ENCODE results near the gene AMPH.
"Not testable (repeated sequence)": the region's sequence is repeated elsewhere in the genome, so short reads cannot be mapped to it uniquely, and the experiment has no call there.

The AMPH gene

GRCh38 chr7:38368191-38368605, 263.0 kb downstream of the AMPH start:
- Histone ChIP-seq H3K27ac (ENCODE audit: insufficient read depth, low read length, poor library complexity, severe bottlenecking) (peak overlapping the region; percentile 67), H3K4me1 (ENCODE audit: control insufficient read depth, insufficient read depth, low read length, poor library complexity, severe bottlenecking) (peaks cover 37% of the 10 kb centered on the region), H3K36me3 (ENCODE audit: control insufficient read depth, insufficient read depth, low read length) (peaks cover 1% of the 10 kb centered on the region), H3K9me3 (ENCODE audit: control insufficient read depth, low read length) (no peaks in the 10 kb centered on the region), H3K4me3 (ENCODE audit: insufficient read depth, low read depth, low read length, poor library complexity, severe bottlenecking) (no peak overlapping the region), H3K27me3 (replicated peaks; ENCODE audit: control insufficient read depth, insufficient read depth, low read length, poor library complexity, severe bottlenecking) (no peaks in the 10 kb centered on the region)
- DNase-seq, result peak; percentile 59 to 77 (median 67)

- Histone ChIP-seq H3K36me3 (ENCODE audit: control insufficient read depth, insufficient read depth, low read length) (no peaks in the 10 kb centered on the region), H3K27ac (ENCODE audit: insufficient read depth, low read length, poor library complexity, severe bottlenecking) (peak overlapping the region; percentile 67), H3K27me3 (replicated peaks; ENCODE audit: control insufficient read depth, insufficient read depth, low read length, poor library complexity, severe bottlenecking) (no peaks in the 10 kb centered on the region), H3K9me3 (ENCODE audit: control insufficient read depth, low read length) (no peaks in the 10 kb centered on the region), H3K4me3 (ENCODE audit: insufficient read depth, low read depth, low read length, poor library complexity, severe bottlenecking) (peak overlapping the region; percentile 10), H3K4me1 (ENCODE audit: control insufficient read depth, insufficient read depth, low read length, poor library complexity, severe bottlenecking) (peaks cover 38% of the 10 kb centered on the region)
- no peak for DNase-seq
Observed at GRCh38 chr7:38367301-38367890, 263.8 kb downstream of the AMPH start.

GRCh38 chr7:38363379-38363778, 267.8 kb downstream of the AMPH start:
- not testable (repeated sequence) for H3K36me3 ChIP-seq (ENCODE audit: control insufficient read depth, insufficient read depth, low read length); H3K9me3 ChIP-seq (ENCODE audit: control insufficient read depth, low read length); H3K27me3 ChIP-seq (replicated peaks; ENCODE audit: control insufficient read depth, insufficient read depth, low read length, poor library complexity, severe bottlenecking)
- DNase-seq, result peak; percentile 57 to 66 (median 58)
- peak overlapping the region; percentile 20 for H3K4me3 ChIP-seq (ENCODE audit: insufficient read depth, low read depth, low read length, poor library complexity, severe bottlenecking)
- H3K4me1 ChIP-seq (ENCODE audit: control insufficient read depth, insufficient read depth, low read length, poor library complexity, severe bottlenecking), result peaks cover 19% of the 10 kb centered on the region
- peak overlapping the region; percentile 57 for H3K27ac ChIP-seq (ENCODE audit: insufficient read depth, low read length, poor library complexity, severe bottlenecking)

GRCh38 chr7:38362611-38363237, 268.4 kb downstream of the AMPH start:
- Histone ChIP-seq H3K27ac (ENCODE audit: insufficient read depth, low read length, poor library complexity, severe bottlenecking) (peak overlapping the region; percentile 73), H3K4me1 (ENCODE audit: control insufficient read depth, insufficient read depth, low read length, poor library complexity, severe bottlenecking) (peaks cover 12% of the 10 kb centered on the region), H3K4me3 (ENCODE audit: insufficient read depth, low read depth, low read length, poor library complexity, severe bottlenecking) (peak overlapping the region; percentile 25)
- DNase-seq; H3K36me3 ChIP-seq (ENCODE audit: control insufficient read depth, insufficient read depth, low read length); H3K9me3 ChIP-seq (ENCODE audit: control insufficient read depth, low read length); H3K27me3 ChIP-seq (replicated peaks; ENCODE audit: control insufficient read depth, insufficient read depth, low read length, poor library complexity, severe bottlenecking): not testable (repeated sequence)

GRCh38 chr7:38360776-38361175, 270.4 kb downstream of the AMPH start:
- Histone ChIP-seq H3K9me3 (ENCODE audit: control insufficient read depth, low read length) (no peaks in the 10 kb centered on the region), H3K27me3 (replicated peaks; ENCODE audit: control insufficient read depth, insufficient read depth, low read length, poor library complexity, severe bottlenecking) (no peaks in the 10 kb centered on the region), H3K36me3 (ENCODE audit: control insufficient read depth, insufficient read depth, low read length) (no peaks in the 10 kb centered on the region), H3K4me3 (ENCODE audit: insufficient read depth, low read depth, low read length, poor library complexity, severe bottlenecking) (no peak overlapping the region), H3K27ac (ENCODE audit: insufficient read depth, low read length, poor library complexity, severe bottlenecking) (peak overlapping the region; percentile 18), H3K4me1 (ENCODE audit: control insufficient read depth, insufficient read depth, low read length, poor library complexity, severe bottlenecking) (peaks cover 5% of the 10 kb centered on the region)
- DNase-seq, result no peak

- not testable (repeated sequence) for H3K27me3 ChIP-seq (replicated peaks; ENCODE audit: control insufficient read depth, insufficient read depth, low read length, poor library complexity, severe bottlenecking); H3K36me3 ChIP-seq (ENCODE audit: control insufficient read depth, insufficient read depth, low read length); H3K9me3 ChIP-seq (ENCODE audit: control insufficient read depth, low read length); H3K4me1 ChIP-seq (ENCODE audit: control insufficient read depth, insufficient read depth, low read length, poor library complexity, severe bottlenecking)
- H3K27ac ChIP-seq (ENCODE audit: insufficient read depth, low read length, poor library complexity, severe bottlenecking), result peak overlapping the region; percentile 84
- peak; percentile 62 to 71 (median 68) for DNase-seq
- peak overlapping the region; percentile 39 for H3K4me3 ChIP-seq (ENCODE audit: insufficient read depth, low read depth, low read length, poor library complexity, severe bottlenecking)
Observed at GRCh38 chr7:38359071-38359601, 272.0 kb downstream of the AMPH start.

- Histone ChIP-seq H3K27ac (ENCODE audit: insufficient read depth, low read length, poor library complexity, severe bottlenecking) (peak overlapping the region; percentile 84), H3K4me3 (ENCODE audit: insufficient read depth, low read depth, low read length, poor library complexity, severe bottlenecking) (peak overlapping the region; percentile 35)
- not testable (repeated sequence) for H3K27me3 ChIP-seq (replicated peaks; ENCODE audit: control insufficient read depth, insufficient read depth, low read length, poor library complexity, severe bottlenecking); H3K36me3 ChIP-seq (ENCODE audit: control insufficient read depth, insufficient read depth, low read length); DNase-seq; H3K9me3 ChIP-seq (ENCODE audit: control insufficient read depth, low read length); H3K4me1 ChIP-seq (ENCODE audit: control insufficient read depth, insufficient read depth, low read length, poor library complexity, severe bottlenecking)
Observed at GRCh38 chr7:38358273-38358831, 272.8 kb downstream of the AMPH start.

GRCh38 chr7:38354271-38354851, 276.8 kb downstream of the AMPH start:
- H3K4me3 ChIP-seq (ENCODE audit: insufficient read depth, low read depth, low read length, poor library complexity, severe bottlenecking); H3K4me1 ChIP-seq (ENCODE audit: control insufficient read depth, insufficient read depth, low read length, poor library complexity, severe bottlenecking); H3K27me3 ChIP-seq (replicated peaks; ENCODE audit: control insufficient read depth, insufficient read depth, low read length, poor library complexity, severe bottlenecking); H3K9me3 ChIP-seq (ENCODE audit: control insufficient read depth, low read length); H3K36me3 ChIP-seq (ENCODE audit: control insufficient read depth, insufficient read depth, low read length): not testable (repeated sequence)
- peak in 2 of 3 donors; percentile 43 to 49 for DNase-seq
- H3K27ac ChIP-seq (ENCODE audit: insufficient read depth, low read length, poor library complexity, severe bottlenecking), result peak overlapping the region; percentile 42

GRCh38 chr7:38353431-38353881, 277.7 kb downstream of the AMPH start:
- not testable (repeated sequence) for DNase-seq; H3K27me3 ChIP-seq (replicated peaks; ENCODE audit: control insufficient read depth, insufficient read depth, low read length, poor library complexity, severe bottlenecking); H3K4me3 ChIP-seq (ENCODE audit: insufficient read depth, low read depth, low read length, poor library complexity, severe bottlenecking); H3K36me3 ChIP-seq (ENCODE audit: control insufficient read depth, insufficient read depth, low read length); H3K4me1 ChIP-seq (ENCODE audit: control insufficient read depth, insufficient read depth, low read length, poor library complexity, severe bottlenecking); H3K9me3 ChIP-seq (ENCODE audit: control insufficient read depth, low read length)
- peak overlapping the region; percentile 42 for H3K27ac ChIP-seq (ENCODE audit: insufficient read depth, low read length, poor library complexity, severe bottlenecking)

- H3K4me1 ChIP-seq (ENCODE audit: control insufficient read depth, insufficient read depth, low read length, poor library complexity, severe bottlenecking), result no peaks in the 10 kb centered on the region
- H3K4me3 ChIP-seq (ENCODE audit: insufficient read depth, low read depth, low read length, poor library complexity, severe bottlenecking), result no peak overlapping the region
- H3K9me3 ChIP-seq (ENCODE audit: control insufficient read depth, low read length), result no peaks in the 10 kb centered on the region
- no peak overlapping the region for H3K27ac ChIP-seq (ENCODE audit: insufficient read depth, low read length, poor library complexity, severe bottlenecking)
- no peak for DNase-seq
- H3K36me3 ChIP-seq (ENCODE audit: control insufficient read depth, insufficient read depth, low read length), result no peaks in the 10 kb centered on the region
- H3K27me3 ChIP-seq (replicated peaks; ENCODE audit: control insufficient read depth, insufficient read depth, low read length, poor library complexity, severe bottlenecking), result no peaks in the 10 kb centered on the region
Observed at GRCh38 chr7:38351601-38352000, 279.6 kb downstream of the AMPH start.

Data from effector memory CD4-positive, alpha-beta T cell (primary cell).